Osteoblast (primary cell): ENCODE measurements around the gene CELF2. TPM values are rescaled to one million over a fixed set of nuclear protein-coding genes. Genes with fewer than 3 reads are reported as not detected.
A peak's percentile ranks its signal among the peaks of the same experiment; 100 is the strongest.

ENCODE experiments used
- DNase-seq: peaks from one replicate; pipeline ENCODE4 v3.0.0; 2011; ENCODE audit warnings: low spot score, mixed read lengths; ENCODE audit not compliant: insufficient read length; ENCODE audit errors: missing footprints
- H2AFZ ChIP-seq: 2 replicates; pipeline ENCODE4 v1.6.0; 2011; ENCODE audit warnings: mild to moderate bottlenecking, low read length
- H3K27ac ChIP-seq: 2 replicates; pipeline ENCODE4 v1.5.1; 2011; ENCODE audit warnings: mild to moderate bottlenecking, low read depth, low read length, moderate library complexity
- H3K27me3 ChIP-seq: 2 replicates; pipeline ENCODE4 v1.6.0; 2012; ENCODE audit warnings: mild to moderate bottlenecking, control low read depth, inconsistent platforms, low read length, moderate library complexity; ENCODE audit not compliant: insufficient read depth
- H3K36me3 ChIP-seq: 2 replicates; pipeline ENCODE4 v1.5.1; 2011; ENCODE audit warnings: mild to moderate bottlenecking, low read length, control low read depth, moderate library complexity; ENCODE audit not compliant: insufficient read depth
- H3K4me1 ChIP-seq: 2 replicates; pipeline ENCODE4 v1.5.1; 2011; ENCODE audit warnings: mild to moderate bottlenecking, low read length, control low read depth, moderate library complexity; ENCODE audit not compliant: insufficient read depth
- H3K4me2 ChIP-seq: 2 replicates; pipeline ENCODE4 v1.6.0; 2011; ENCODE audit warnings: mild to moderate bottlenecking, low read length; ENCODE audit not compliant: insufficient read depth
- H3K4me3 ChIP-seq: fragments of 200-600 bp; sonication (generic); 3 replicates; pipeline ENCODE4 v1.5.1; 2012; ENCODE audit warnings: mild to moderate bottlenecking, low read length, inconsistent platforms; ENCODE audit not compliant: insufficient read depth
- H3K79me2 ChIP-seq: 2 replicates; pipeline ENCODE4 v1.6.0; 2012; ENCODE audit warnings: mild to moderate bottlenecking, low read length, control low read depth, inconsistent platforms; ENCODE audit not compliant: insufficient read depth
- H3K9me3 ChIP-seq: 2 replicates; pipeline ENCODE4 v1.5.1; 2011; ENCODE audit warnings: low read depth, low read length, control low read depth
- H4K20me1 ChIP-seq: 2 replicates; pipeline ENCODE4 v1.6.0; 2012; ENCODE audit warnings: mild to moderate bottlenecking, low read length, control low read depth; ENCODE audit not compliant: insufficient read depth
- CTCF ChIP-seq: IDR thresholded peaks from 2 replicates; pipeline ENCODE4 v1.5.1; 2011; ENCODE audit warnings: mild to moderate bottlenecking, low read depth, low read length, moderate library complexity; ENCODE audit errors: extremely low read depth
- total RNA-seq: library from RNA; depleted of rRNA; stranded (reverse); fragments of >200 nt; gene quantifications from 2 replicates; pipeline ENCODE4 v1.2.3, GENCODE V29; 2012

CELF2 gene
- total RNA-seq, 1 donor: 7.6 TPM

GRCh38 chr10:11270858-11271179, 253.1 kb downstream of the CELF2 start:
- H3K4me2 ChIP-seq: no peak overlapping the region
- peak overlapping the region; percentile 72 for H2AFZ ChIP-seq
- TF ChIP-seq CTCF: no peak

GRCh38 chr10:11272915-11273389, 255.3 kb downstream of the CELF2 start:
- Histone ChIP-seq H4K20me1 (no peaks in the 10 kb centered on the region), H3K27me3 (no peaks in the 10 kb centered on the region), H3K79me2 (no peaks in the 10 kb centered on the region), H3K9me3 (no peaks in the 10 kb centered on the region), H3K4me2 (no peak overlapping the region), H3K36me3 (no peaks in the 10 kb centered on the region), H3K4me3 (no peak overlapping the region), H3K27ac (no peak overlapping the region), H2AFZ (no peak overlapping the region), H3K4me1 (no peaks in the 10 kb centered on the region)
- no peak for DNase-seq
- no peak for TF ChIP-seq CTCF

More at GRCh38 chr10:11270858-11271179, 253.1 kb downstream of the CELF2 start:
- Histone ChIP-seq H3K27me3 (no peaks in the 10 kb centered on the region), H3K4me1 (no peaks in the 10 kb centered on the region), H4K20me1 (no peaks in the 10 kb centered on the region), H3K79me2 (no peaks in the 10 kb centered on the region), H3K36me3 (no peaks in the 10 kb centered on the region), H3K4me3 (no peak overlapping the region), H3K27ac (no peak overlapping the region), H3K9me3 (no peaks in the 10 kb centered on the region)
- no peak for DNase-seq

- Histone ChIP-seq H3K9me3 (no peaks in the 10 kb centered on the region), H4K20me1 (no peaks in the 10 kb centered on the region), H3K4me2 (no peak overlapping the region), H3K27me3 (no peaks in the 10 kb centered on the region), H3K27ac (no peak overlapping the region), H2AFZ (no peak overlapping the region), H3K79me2 (no peaks in the 10 kb centered on the region), H3K36me3 (no peaks in the 10 kb centered on the region), H3K4me3 (no peak overlapping the region), H3K4me1 (no peaks in the 10 kb centered on the region)
- no peak for DNase-seq
- TF ChIP-seq CTCF: no peak
Measured at GRCh38 chr10:11274452-11274851, 256.8 kb downstream of the CELF2 start.

- Histone ChIP-seq H3K27me3 (no peaks in the 10 kb centered on the region), H3K36me3 (no peaks in the 10 kb centered on the region), H3K9me3 (no peaks in the 10 kb centered on the region), H3K79me2 (no peaks in the 10 kb centered on the region), H4K20me1 (no peaks in the 10 kb centered on the region), H3K4me1 (no peaks in the 10 kb centered on the region), H3K4me2 (no peak overlapping the region), H3K4me3 (no peak overlapping the region), H2AFZ (no peak overlapping the region), H3K27ac (no peak overlapping the region)
- no peak for TF ChIP-seq CTCF
- no peak for DNase-seq
Measured at GRCh38 chr10:11275651-11276050, 258.0 kb downstream of the CELF2 start.
